ENCODE data around the gene KCNE4.

DNA sequence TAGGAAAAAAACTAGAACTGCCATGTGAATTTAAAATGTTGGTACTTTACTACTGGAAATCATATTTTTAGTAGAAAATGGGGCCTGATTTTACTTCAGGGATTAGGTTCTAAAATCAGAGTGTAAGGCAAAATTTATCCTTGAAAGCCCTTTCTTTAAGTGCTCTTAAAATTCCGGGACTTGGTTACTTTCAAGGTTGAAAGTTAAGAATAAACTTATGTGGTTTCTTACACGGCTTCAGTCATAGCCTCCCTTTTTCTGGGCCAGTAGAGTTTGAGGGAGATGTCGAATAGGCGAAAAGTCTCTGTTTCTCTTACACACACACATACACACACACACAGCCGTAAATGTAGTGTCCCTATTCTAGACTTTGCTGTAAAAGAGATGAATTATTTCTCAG is 13.1 kb downstream of the KCNE4 start:
- TF ChIP-seq, protein P1, sequence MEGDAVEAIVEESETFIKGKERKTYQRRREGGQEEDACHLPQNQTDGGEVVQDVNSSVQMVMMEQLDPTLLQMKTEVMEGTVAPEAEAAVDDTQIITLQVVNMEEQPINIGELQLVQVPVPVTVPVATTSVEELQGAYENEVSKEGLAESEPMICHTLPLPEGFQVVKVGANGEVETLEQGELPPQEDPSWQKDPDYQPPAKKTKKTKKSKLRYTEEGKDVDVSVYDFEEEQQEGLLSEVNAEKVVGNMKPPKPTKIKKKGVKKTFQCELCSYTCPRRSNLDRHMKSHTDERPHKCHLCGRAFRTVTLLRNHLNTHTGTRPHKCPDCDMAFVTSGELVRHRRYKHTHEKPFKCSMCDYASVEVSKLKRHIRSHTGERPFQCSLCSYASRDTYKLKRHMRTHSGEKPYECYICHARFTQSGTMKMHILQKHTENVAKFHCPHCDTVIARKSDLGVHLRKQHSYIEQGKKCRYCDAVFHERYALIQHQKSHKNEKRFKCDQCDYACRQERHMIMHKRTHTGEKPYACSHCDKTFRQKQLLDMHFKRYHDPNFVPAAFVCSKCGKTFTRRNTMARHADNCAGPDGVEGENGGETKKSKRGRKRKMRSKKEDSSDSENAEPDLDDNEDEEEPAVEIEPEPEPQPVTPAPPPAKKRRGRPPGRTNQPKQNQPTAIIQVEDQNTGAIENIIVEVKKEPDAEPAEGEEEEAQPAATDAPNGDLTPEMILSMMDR (IDR thresholded peaks at IDR 0.05; ENCODE audit: low read depth, low read length): no peak
- TF ChIP-seq POLR2A (IDR thresholded peaks at IDR 0.05; ENCODE audit: extremely low read depth, insufficient read length): no peak

Measured in NB4 (cell line).